Parathyroid adenoma (tissue), 2 donors: ENCODE results near the gene HIGD1A.
A peak's percentile ranks its signal among the peaks of the same experiment; 100 is the strongest.

Experiments used
- H2AFZ ChIP-seq: fragments of 300-600 bp; sonication (generic); one replicate; pipeline ENCODE4 v1.7.0; 2017; ENCODE audit warnings: antibody characterized with exemption, mild to moderate bottlenecking
- H3K27ac ChIP-seq: fragments of 300-600 bp; sonication (generic); one replicate; pipeline ENCODE4 v1.7.0; 2017
- H3K27me3 ChIP-seq: fragments of 300-600 bp; sonication (generic); one replicate; pipeline ENCODE4 v1.7.0; 2017; ENCODE audit warnings: low read length; ENCODE audit not compliant: control insufficient read depth, insufficient read depth
- H3K36me3 ChIP-seq: fragments of 300-600 bp; sonication (generic); one replicate; pipeline ENCODE4 v1.7.0; 2017; ENCODE audit warnings: low read length; ENCODE audit not compliant: control insufficient read depth, insufficient read depth
- H3K4me1 ChIP-seq: fragments of 300-600 bp; sonication (generic); one replicate; pipeline ENCODE4 v1.7.0; 2017; ENCODE audit warnings: control low read depth
- H3K4me2 ChIP-seq: fragments of 300-600 bp; sonication (generic); one replicate; pipeline ENCODE4 v1.7.0; 2017; ENCODE audit warnings: low read length
- H3K4me3 ChIP-seq: fragments of 300-600 bp; sonication (generic); one replicate; pipeline ENCODE4 v1.7.0; 2017; ENCODE audit warnings: low read depth, low read length
- H3K79me2 ChIP-seq: fragments of 300-600 bp; sonication (generic); one replicate; pipeline ENCODE4 v1.7.0; 2017; ENCODE audit warnings: control low read depth
- H3K9ac ChIP-seq: fragments of 300-600 bp; sonication (generic); one replicate; pipeline ENCODE4 v1.7.0; 2017; ENCODE audit warnings: mild to moderate bottlenecking
- H3K9me3 ChIP-seq: fragments of 300-600 bp; sonication (generic); one replicate; pipeline ENCODE4 v1.7.0; 2017; ENCODE audit warnings: low read length; ENCODE audit not compliant: control insufficient read depth
- TF ChIP-seq, protein P1 (sequence below): fragments of 300-600 bp; sonication (generic); IDR thresholded peaks from one replicate; pipeline ENCODE4 v1.7.0; 2017; ENCODE audit warnings: antibody characterized with exemption, mild to moderate bottlenecking
- donor health status: primary hyperparathyroidism.

HIGD1A gene

DNA sequence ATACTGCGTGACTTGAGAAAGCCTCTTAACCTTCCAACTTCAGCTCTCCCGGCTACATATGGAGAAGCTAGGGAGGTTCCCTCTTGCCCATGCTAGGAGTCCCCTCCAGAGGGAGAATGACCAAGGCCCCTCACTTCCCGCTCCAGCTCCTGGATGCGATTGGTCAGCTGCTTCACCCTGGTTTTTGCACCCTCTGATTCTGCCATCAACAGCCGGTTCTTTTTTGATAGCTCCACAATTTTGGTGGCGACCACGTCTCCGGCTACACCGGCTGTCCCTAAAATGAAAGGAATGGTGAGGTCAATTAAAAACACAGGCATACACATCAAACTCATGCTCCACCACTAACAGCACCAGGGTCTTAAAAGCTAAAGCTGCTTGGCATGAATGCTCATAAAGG, 51.8 kb downstream of the HIGD1A start:
- Histone ChIP-seq H2AFZ (no peak overlapping the region), H3K4me2 (no peak overlapping the region), H3K4me3 (no peak overlapping the region), H3K79me2 (no peaks in the 10 kb centered on the region), H3K27me3 (no peaks in the 10 kb centered on the region), H3K9ac (no peak overlapping the region), H3K27ac (no peak overlapping the region), H3K4me1 (no peaks in the 10 kb centered on the region), H3K36me3 (no peaks in the 10 kb centered on the region), H3K9me3 (no peaks in the 10 kb centered on the region)
- TF ChIP-seq, protein P1, sequence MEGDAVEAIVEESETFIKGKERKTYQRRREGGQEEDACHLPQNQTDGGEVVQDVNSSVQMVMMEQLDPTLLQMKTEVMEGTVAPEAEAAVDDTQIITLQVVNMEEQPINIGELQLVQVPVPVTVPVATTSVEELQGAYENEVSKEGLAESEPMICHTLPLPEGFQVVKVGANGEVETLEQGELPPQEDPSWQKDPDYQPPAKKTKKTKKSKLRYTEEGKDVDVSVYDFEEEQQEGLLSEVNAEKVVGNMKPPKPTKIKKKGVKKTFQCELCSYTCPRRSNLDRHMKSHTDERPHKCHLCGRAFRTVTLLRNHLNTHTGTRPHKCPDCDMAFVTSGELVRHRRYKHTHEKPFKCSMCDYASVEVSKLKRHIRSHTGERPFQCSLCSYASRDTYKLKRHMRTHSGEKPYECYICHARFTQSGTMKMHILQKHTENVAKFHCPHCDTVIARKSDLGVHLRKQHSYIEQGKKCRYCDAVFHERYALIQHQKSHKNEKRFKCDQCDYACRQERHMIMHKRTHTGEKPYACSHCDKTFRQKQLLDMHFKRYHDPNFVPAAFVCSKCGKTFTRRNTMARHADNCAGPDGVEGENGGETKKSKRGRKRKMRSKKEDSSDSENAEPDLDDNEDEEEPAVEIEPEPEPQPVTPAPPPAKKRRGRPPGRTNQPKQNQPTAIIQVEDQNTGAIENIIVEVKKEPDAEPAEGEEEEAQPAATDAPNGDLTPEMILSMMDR, result no peak

DNA sequence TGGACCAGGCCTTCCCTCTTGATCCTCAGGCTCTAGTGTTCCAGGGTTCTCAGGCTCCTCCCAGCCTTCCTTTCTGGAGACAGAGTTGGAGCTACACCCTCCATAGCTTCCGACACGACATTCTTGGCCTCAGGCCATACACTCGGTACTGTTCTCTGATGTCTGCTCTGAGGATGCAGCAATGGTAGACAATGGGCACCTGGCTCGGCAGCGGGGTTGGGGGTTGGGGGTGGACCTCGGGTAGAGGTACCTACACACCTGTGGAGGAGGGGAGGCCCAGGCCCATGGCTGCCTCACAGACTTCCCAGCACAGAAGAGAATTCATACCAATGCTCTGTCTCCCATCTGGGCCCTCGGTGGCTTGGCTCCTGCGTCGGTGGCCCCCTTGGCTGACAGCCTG, 52.7 kb downstream of the HIGD1A start:
- Histone ChIP-seq H3K27ac (no peak overlapping the region), H3K4me3 (no peak overlapping the region), H3K9ac (no peak overlapping the region), H3K4me1 (peaks cover 6% of the 10 kb centered on the region), H3K4me2 (no peak overlapping the region), H3K27me3 (no peaks in the 10 kb centered on the region), H3K9me3 (no peaks in the 10 kb centered on the region), H3K36me3 (no peaks in the 10 kb centered on the region), H3K79me2 (no peaks in the 10 kb centered on the region), H2AFZ (no peak overlapping the region)
- TF ChIP-seq, protein P1, result no peak

DNA sequence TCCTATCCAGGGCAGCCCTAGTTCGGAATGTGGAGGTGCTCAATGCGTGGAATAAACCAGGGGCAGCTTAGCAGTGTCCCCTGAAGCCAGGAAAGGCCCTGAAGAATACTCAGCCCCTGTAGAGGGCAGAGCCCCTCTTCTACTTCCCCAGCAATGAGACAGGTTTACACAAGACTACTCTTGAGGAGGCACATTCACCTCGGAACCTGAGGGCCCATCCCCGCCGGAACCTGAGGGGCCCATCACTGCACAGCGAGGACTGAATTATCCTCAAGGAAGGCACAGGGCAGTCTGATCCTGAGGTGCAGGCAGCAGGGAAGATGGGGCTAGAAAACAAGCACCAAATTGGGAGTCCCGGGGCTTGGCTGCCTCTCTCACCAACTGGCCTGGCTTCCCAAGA, 53.5 kb downstream of the HIGD1A start:
- no peaks in the 10 kb centered on the region for H3K79me2 ChIP-seq
- H3K4me3 ChIP-seq, result no peak overlapping the region
- H3K36me3 ChIP-seq, result no peaks in the 10 kb centered on the region
- H3K27me3 ChIP-seq, result no peaks in the 10 kb centered on the region
- H2AFZ ChIP-seq, result no peak overlapping the region
- no peak overlapping the region for H3K4me2 ChIP-seq
- H3K27ac ChIP-seq, result no peak overlapping the region
- no peaks in the 10 kb centered on the region for H3K9me3 ChIP-seq
- TF ChIP-seq, protein P1, result no peak
- H3K9ac ChIP-seq, result no peak overlapping the region
- peaks cover 14% of the 10 kb centered on the region for H3K4me1 ChIP-seq

DNA sequence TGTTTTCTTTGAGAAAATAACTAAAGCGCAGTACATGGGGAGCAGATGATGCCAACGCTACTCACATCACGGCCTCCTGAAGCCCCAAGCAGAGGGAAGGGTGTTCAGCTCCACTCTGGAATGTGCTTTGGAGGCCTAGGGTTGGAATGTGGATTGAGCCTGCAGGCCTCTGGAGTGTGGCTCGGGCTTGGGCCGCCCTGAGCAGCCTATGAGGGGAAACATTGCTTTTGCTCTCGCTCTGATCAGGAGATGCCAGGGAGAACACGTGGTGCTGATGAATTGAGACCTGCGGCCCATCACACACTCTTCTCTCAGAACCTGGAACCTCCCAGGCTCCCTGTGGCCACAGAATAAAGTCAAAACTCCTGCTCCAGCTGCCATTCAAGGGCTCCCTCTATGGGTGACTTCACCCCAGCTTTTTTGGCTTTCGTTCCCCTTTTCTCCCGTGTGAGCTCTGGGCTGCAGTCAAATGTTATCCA, 54.5 kb downstream of the HIGD1A start:
- Histone ChIP-seq H3K4me2 (no peak overlapping the region), H2AFZ (no peak overlapping the region), H3K9ac (no peak overlapping the region), H3K27me3 (no peaks in the 10 kb centered on the region), H3K79me2 (no peaks in the 10 kb centered on the region), H3K4me3 (no peak overlapping the region), H3K9me3 (no peaks in the 10 kb centered on the region), H3K27ac (no peak overlapping the region), H3K4me1 (peaks cover 18% of the 10 kb centered on the region), H3K36me3 (no peaks in the 10 kb centered on the region)
- TF ChIP-seq, protein P1, result peak; percentile 44

DNA sequence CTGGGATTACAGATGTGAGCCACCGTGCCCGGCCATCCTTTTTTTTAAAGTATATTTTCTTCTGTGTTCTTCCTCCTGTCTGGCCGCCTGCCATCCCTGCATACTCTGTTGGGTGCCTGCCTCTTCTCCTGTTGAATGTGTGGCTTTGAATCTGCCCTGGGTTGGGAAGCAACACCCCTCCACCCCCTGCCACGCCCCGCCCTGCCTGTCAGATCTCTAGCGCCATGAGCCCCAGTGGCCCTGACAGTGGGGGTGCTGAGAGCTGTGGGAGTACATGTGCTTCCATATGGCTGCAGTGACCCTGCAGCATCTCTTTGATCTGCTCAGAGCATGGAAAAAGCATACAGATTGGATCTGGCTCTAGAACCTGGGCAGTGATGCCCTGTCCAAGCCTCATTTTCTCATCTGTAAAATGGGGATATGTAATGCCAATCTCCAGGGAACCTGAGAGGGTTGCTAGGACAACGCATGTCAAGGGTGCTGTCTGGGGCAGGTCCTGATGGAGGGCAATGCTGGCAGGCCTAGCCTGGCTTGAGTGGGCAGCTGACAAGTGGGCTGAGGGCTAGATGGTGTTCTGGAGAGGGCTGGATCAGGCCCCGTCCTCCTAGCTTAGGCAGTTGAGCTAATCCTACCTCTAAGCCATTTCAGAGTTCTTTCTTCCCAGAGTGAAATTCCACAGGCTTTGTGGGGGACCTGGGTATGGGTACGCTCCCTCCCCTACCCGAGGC, 55.1 kb downstream of the HIGD1A start:
- no peak overlapping the region for H3K4me3 ChIP-seq
- TF ChIP-seq, protein P1, result no peak
- H3K36me3 ChIP-seq, result no peaks in the 10 kb centered on the region
- H3K27ac ChIP-seq, result no peak overlapping the region
- H2AFZ ChIP-seq, result no peak overlapping the region
- H3K27me3 ChIP-seq, result no peaks in the 10 kb centered on the region
- H3K79me2 ChIP-seq, result no peaks in the 10 kb centered on the region
- no peak overlapping the region for H3K4me2 ChIP-seq
- peaks cover 18% of the 10 kb centered on the region for H3K4me1 ChIP-seq
- no peaks in the 10 kb centered on the region for H3K9me3 ChIP-seq
- no peak overlapping the region for H3K9ac ChIP-seq
